A549 treated with AZD2906 at 1 μM for 4 hours (cell line): ENCODE measurements around the gene GOLGA6B. TPM values are rescaled to one million over a fixed set of nuclear protein-coding genes. Genes with fewer than 3 reads are reported as not detected.

Source experiments
- total RNA-seq: library from RNA; stranded (reverse); fragments of 200-300 nt; extraction: Qiagen RNA extraction; gene quantifications from 5 replicates; pipeline ENCODE4 v1.2.3, GENCODE V29; 2022

The GOLGA6B gene, protein sequence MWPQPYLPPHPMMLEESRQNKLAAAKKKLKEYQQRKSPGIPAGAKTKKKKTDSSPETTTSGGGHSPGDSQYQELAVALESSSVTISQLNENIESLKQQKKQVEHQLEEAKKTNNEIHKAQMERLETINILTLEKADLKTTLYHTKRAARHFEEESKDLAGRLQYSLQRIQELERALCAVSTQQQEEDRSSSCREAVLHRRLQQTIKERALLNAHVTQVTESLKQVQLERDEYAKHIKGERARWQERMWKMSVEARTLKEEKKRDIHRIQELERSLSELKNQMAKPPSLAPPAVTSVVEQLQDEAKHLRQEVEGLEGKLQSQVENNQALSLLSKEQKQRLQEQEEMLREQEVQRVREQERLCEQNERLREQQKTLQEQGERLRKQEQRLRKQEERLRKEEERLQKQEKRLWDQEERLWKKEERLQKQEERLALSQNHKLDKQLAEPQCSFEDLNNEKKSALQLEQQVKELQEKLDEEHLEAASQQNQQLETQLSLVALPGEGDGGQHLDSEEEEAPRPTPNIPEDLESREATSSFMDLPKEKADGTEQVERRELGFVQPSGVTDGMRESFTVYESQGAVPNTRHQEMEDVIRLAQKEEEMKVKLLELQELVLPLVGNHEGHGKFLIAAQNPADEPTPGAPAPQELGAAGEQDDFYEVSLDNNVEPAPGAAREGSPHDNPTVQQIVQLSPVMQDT
- total RNA-seq, result 0.06 TPM in 1 of 5 replicates, not detected in the others

DNA sequence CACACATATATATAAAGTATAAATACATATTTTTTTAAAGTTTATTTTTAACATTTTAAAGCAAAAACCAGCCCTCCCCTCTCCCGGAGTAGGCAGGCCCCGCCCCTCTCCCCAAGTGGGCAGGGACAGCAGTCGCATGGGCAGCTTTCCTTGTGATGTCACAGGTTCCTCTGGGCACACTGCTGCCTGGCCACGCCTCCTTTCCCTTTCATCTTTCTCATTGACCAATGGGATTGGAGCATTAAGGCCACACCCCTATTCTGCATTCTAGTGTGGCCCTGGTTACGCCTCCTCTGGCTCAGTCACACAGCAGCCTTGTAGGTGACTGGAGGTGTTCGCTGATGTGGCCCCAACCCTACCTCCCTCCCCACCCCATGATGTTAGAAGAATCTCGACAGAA is at the start of gene GOLGA6B:
Gene GOLGA6B, plus strand, starts transcription at position 301 of the 400 bp plus-strand sequence. Its CDS starts 41 bp downstream, at position 342.

DNA sequence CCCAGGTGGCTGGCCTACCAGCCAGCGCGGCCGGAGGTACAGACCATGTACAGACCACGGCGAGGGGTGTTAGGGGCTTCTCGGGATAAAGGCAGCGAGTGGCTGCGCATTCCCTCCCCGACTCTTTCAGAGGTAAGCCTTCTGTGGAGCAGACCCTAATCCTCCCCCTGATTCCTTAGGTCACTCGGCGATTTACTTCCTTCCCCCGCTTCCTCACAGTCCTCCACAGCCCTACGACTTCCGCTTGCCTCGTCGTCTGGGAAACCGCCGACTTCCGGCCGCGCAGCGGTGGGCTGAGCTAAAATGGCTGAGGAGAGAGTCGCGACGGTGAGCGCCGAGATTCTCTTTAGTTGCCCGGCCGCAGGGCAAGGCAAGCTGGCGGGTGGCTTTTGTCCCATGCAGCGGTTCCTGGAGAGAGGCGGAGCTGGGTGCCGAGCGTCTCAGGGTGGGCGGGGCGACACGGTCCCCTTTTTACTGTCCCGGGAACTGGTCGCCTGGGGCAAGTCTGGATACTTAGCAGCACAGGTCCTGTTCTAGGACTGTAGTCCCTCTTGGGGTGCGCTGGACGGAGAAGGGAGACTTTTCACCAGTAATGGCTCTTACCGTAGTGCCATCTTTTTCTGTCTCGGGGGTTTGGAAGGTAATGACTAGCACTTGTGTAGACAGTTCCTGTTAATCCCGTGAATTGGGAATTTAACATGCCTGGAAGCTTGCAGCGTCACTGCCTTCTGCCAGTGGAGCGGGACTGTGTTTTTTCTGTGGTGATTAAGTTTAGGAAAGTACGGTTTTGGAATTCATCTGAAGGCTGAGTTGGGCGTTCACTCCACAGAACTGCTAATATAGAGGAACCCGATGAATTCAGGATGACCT is 31.7 kb downstream of the GOLGA6B start, which contains the start of the genes BBS4 and HIGD2B:
Gene BBS4, plus strand, starts transcription at position 283 of the 870 bp plus-strand sequence. Its CDS starts 21 bp downstream, at position 304.
Gene HIGD2B, minus strand, starts transcription at position 258 of the 870 bp plus-strand sequence. CDS start 9,808 bp downstream, outside the sequence.

Other genes with a start within 250 kb of the GOLGA6B start
- 50.6 to 75.2 TPM (median 68.6 TPM) in 5 replicates for gene ARIH1, start 180.4 kb upstream of the GOLGA6B start, total RNA-seq
- gene HIGD2B, start 31.5 kb downstream of the GOLGA6B start, total RNA-seq, result not detected in 5 replicates
- gene BBS4, start 31.5 kb downstream of the GOLGA6B start, total RNA-seq, result 14.8 to 18.1 TPM (median 15.2 TPM) in 5 replicates
- 69.8 to 80.7 TPM (median 72.6 TPM) in 5 replicates for gene ADPGK, start 129.1 kb downstream of the GOLGA6B start, total RNA-seq